T-helper 2 cell (primary cell): Measurements from ENCODE around the gene RAI1.

Source experiments
- DNase-seq, 5 experiments: peaks; one replicate each; pipeline versions ENCODE4 v3.0.0 to v3.0.0-alpha.2; 2012 to 2022

Gene RAI1

DNA sequence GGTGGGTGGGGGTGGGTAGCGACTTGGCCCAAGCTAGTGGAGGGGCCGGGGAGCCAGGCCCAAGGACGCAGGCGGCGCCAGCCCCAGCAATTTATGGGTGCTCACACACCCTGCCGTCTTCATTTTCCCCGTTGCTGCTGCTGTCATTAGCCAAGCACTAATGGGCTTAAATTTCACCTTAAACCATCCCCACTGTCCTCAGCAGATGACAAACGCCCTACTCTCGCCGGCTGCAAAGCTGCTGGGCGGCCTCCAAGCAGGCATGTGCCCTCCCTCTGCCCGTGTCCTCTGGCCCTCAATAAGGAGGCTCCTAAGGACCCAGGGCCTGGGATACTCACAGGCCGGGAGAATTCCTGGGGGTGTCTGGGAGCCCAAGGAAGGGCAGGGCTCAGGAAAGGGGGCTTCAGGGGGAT lies 89.4 kb downstream of the RAI1 start:
- DNase-seq: no peak

DNA sequence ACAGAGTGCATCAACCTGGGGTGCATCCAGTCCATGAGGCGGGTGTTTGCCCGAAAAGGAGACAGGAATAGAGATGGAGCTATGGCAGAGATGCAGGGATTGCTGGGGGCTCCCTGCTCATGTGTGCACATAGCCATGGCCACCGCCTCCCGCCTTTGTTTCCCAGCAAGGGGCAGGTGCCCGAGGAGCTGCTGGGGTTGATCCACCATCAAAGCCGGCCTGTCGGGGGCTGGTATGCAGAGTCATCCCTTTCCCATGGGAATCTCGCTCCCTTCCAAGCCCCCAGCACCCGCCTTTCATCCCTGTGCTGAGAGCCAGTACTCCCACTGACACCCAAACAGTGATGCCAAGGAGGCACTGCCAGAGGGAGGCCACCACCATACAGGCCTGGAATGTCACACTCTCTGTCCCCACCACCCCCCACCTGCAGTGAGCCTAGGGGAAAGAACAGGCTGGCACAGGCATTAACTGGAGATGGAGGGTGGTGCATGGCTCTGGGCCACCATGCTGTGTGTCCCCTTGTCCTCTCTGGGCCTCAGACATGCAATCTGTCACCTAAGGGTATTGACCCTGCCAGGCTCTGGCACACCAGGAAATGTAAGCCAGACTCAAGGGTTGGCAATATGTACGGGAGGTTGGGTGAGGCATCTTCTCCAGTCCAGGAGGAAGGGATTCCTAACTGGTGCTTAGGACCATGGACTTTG lies 90.4 kb downstream of the RAI1 start:
- DNase-seq: no peak

- no peak for DNase-seq
Observed at GRCh38 chr17:17772231-17772630, 91.0 kb downstream of the RAI1 start.

- no peak for DNase-seq
Observed at GRCh38 chr17:17774009-17774881, 93.0 kb downstream of the RAI1 start.

DNA sequence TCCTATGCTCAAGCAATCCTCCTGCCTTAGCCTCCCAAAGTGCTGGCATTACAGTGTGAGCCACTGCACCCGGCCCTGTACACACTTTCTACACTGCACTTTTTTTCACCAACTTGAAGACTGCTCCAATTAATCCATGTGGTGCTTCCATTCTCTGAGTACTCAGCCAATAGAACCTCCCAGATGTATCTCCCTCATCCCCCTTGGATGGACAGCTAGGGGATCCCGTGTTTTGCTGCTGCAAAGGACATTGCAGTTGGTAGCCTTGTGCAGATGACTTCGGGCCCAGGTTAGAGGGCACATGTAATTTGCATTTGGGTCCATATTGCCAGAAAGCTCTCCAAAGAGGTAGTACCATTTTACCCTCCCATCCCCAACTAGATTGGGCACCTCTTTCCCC lies 95.6 kb downstream of the RAI1 start:
- no peak for DNase-seq

DNA sequence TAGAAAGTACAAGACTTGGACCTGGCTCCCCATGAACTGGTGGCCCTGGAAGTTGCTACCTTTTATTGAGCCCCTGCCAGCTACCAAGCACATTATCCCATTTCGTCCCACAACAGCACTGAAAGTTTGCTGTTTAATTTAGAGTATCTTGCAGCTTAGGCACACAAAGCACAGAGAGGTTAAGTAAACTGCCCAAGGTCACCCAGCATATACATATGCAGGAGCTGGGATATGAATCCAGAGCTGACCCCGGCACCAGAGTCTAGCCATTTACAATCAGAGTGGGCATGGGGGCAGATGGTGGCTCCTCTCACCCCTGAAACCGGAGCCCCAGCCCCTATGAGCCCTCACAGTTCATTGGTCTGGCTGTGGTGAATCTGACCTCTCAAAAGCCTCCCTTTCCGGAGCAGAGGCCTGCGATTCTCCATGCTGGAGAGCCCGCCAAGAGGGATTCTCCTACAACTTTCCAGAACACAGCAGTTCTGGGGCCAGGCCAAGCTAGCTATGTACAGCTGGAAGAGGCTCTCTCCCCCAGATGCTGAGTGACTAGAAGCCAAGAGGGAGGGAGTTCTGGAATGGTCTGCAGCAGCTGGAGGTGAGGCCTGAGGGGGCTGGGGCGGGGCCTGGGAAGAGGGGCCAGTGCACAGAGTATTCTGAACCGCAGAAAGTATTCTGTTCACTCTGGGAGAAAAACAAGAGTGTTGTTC lies 97.2 kb downstream of the RAI1 start:
- DNase-seq: no peak

DNA sequence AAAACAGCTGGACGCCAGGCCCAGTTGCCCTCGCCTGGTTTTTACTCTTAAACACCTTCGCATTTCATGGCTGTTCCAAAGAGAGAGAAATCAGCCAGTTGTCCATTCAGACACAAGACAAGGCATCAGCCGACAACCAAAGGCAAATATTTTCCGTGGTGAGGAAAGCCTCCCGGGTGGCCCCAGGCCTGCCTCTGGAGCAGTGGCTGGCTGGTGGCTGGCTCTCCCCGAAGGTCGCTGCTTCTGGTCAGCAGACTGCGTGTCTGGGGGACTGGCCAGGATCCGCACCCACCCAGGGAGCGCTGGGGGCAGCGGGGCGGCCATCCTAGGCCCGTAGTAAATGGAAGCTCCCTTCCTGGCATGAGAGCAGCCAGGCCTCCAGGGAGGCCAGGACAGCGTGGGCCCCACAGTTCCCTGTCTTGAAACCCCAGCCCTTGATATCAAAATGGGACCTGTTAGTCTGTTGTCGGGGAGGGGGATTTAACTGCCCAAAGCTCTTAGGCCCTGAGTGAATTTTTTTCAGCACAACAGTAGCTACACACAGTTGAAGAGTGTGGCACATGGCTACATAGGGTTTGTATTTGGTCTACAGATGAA lies 97.9 kb downstream of the RAI1 start:
- DNase-seq: no peak

DNA sequence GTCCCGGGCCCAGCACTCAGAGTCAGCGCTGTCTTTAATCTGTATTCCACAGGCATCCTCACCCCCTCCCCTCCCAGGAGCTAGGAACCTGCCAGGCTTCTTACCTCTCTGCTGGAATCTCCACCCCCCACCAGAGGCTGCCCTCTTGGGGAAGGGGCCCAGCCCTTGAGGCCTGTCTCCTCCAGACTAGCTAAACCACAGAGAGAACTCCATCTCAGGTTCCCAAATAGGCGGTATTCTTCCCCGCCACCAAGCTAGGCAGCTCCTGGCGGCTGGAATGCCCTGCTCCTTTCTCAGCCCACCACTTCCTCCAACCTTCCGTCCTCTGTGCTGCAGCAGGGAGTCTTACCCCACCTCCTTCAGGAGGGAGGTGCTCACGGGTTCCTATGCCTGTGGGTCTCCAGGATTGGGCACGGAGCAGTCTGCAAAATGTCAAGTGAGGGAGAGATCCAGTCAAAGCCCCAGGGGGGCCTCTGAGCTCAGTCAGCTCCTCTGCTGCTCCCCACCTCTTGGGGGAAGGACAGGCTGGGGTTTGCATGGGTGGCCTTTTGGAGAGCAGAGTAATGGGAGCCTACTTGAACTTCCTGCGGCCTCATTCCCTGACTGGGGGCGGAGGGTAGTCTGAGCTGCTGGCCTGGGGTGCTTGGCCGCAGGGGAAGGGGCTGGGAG lies 99.8 kb downstream of the RAI1 start:
- no peak for DNase-seq

DNA sequence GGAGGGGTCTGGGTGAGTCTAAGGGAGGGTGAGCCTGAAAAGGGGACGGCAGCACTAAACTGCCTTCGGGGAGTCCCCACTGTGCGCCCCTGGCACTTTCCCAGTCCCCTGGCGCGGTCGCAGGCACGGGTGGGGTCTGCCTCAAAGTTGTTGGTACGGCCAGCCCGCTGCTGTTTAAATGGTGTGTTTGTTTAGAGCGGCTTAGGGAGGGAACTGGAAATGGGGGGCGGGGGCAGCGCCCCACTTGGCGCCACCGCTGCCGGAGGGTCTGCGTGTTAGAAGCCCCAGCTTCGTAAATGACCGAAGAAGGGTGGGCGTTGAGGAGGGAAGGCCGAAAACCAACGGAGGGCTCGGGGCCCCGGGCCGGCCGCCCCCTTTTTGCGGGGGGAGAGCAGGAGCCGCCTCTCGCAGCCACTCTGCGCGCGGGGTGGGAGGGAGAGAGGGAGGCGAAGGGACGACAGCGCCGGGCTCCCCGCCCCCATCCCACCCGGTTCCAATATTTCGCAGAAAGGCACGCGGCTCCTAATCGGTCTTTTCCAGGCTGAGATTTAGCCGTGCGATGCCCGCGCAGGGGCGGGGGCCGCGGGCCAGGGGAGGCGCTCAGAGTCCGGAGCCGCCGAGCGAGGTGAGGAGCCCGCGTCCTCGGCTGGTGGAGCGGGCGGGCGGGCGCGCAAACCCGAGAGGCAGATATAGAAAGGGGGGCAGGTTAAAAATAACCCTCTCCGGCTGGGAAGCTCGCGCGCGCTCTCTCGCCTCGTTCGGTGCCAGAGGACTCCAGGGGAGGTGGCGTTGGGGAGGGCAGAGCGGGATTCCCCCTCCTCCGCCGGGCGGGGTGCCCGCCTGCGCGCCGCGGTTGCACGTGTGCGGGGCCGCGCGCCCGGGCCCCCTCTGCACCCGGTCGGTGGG lies 100.6 kb downstream of the RAI1 start:
- peak in 3 of 5 experiments; percentile 20 to 32 (median 26) for DNase-seq

DNA sequence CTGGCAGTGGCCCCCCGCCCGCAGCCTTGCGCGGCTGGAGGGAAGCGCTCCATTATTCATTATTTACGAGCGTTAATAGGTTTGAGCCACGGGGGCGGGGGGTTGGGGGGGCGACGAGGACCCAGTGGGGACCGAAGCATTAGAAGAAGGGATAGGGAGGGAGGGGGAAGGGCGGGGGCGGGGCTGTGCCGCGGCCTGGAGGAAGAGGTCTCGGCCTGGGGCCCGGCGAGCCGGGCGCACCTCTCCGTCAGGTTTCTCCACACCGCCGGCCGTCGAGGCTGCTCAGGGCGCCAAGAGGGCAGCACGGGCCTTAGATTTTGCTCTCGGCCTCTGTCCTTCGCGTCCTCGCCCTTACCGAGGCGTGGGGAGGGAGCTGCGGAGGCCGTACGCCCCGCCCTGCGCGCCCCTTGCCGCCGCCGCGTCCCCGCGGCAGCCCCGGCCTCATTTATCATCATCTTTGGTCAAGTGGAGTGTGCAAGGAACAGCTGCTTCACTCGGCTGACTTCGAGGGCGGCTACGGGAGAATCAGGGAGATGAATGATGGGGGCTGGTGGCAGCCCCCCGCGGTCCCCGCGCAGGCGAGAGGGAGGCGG lies 101.4 kb downstream of the RAI1 start:
- no peak for DNase-seq

- peak; percentile 24 to 66 (median 46) for DNase-seq
Observed at GRCh38 chr17:17783116-17783824, 102.0 kb downstream of the RAI1 start.

- peak in 1 of 5 experiments; percentile 16 for DNase-seq
Observed at GRCh38 chr17:17783825-17784656, 102.8 kb downstream of the RAI1 start.

DNA sequence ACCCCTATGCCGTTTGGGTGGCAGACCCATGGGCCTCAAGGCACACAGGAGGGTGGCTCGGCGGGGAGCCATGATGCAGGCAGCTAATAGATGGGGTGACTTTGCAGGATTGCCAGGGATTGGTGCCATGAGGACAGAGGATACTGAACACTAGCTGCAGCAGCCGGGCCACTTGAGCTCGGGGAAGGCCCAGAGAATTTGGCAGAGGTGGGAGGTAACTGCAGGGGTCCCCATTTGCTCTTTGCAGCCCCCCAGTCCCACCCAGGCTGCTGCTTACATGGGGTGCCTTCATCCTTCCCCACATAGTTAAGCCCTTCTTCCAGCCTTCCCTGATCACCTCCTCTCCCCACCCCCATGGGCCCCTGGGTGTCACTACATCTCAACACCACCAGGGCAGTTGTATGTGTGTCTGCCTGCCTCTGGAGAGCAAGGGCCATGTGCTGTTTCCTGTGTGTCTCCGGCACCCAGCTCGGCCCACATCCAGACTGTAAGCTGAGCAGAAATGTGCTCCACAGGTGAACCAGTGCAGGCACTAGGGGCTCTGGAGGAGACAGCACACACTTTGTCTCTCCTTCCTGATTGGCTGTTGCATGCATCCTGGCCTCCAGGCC lies 103.5 kb downstream of the RAI1 start:
- DNase-seq: peak in 1 of 5 experiments; percentile 19

DNA sequence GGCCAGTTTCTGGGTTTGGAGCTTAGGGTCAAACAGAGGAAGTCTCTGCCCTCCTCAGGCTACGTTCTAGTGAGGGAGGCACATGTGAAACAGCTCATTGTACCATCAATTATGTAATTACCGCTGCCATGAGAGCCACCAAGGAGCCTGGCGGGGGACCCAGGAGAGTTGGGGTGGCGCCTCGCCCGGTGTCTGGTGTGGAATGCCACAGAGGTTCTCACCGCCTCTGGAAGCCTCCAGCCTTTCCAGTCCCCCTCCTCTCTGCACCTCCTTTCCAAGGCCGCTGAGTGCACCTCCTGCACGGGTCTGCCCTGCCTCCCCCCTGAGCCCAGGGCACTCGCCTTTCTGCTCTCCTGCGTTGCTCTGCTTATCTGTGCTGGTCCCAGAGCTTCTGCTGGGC lies 104.1 kb downstream of the RAI1 start:
- DNase-seq: no peak

GRCh38 chr17:17786998-17787397 lies 105.7 kb downstream of the RAI1 start:
- DNase-seq: no peak

DNA sequence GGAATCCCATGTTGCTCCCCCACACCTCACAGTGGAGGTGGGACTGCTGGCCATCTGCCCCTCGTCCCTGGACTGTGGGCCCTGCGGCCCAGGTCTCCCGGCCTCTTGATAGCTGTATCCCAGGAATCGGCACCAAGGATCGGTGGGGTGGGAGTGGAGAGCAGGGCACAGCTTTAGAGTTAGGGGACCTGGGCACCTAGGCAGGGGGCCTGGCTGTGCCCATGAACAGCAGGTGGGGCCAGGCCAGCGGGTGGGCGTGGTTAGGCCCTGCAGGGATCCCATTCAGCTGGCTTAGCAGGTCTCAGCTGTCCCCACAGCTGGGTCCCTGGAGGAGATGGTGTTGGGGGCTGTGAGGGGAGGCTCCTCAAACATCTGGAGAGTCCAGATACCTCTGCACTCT lies 106.3 kb downstream of the RAI1 start:
- DNase-seq: no peak

DNA sequence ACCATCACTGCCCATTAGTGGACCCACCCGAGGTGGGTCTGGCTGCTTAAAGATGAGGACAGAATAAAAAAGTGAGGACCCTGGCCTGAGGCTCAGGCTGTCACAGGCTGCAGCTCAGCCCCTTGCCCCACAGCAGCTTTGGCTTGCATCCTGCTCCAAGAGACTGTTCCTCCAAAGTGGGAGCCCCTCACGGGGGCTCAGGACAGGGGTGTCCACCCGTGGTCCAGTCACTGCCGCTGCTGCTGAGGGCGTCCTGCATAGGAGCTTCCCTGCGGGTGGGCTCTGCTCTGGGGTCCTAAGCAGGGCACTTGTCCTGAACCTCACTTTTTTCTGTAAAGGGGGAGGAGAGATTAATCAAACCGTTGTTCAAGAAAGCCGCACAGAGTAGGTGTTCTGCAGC lies 107.7 kb downstream of the RAI1 start:
- no peak for DNase-seq

DNA sequence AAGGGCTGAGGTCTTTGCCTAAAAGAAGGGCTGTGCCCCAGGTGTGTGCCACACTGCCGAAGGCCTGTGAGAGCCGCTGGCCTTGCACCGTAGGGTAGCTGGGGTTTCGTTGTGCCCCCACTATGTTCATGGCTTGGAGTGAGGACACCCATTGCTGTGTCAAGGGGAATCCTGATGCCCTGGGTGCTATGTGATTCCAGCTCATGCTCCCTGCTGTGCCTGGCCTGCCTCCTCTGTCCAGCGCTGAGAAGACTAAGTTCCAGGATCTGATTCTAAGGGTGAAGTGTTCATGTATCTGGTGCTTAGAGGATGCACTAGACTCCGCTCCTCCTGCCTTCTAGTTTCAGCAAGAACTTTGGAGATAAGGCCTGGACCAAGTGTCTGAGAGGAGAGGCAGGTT lies 108.2 kb downstream of the RAI1 start:
- DNase-seq: no peak
